ENCODE data around the gene RBPMS2.

Gene RBPMS2

GRCh38 chr15:64751464-64751863 lies 23.9 kb downstream of the RBPMS2 start:
- DNase-seq (no peak), ATAC-seq (ENCODE audit: insufficient read depth, low read depth) (no peak)
- Histone ChIP-seq H3K36me3 (ENCODE audit: insufficient read depth, low read length) (no peaks in the 10 kb centered on the region), H3K4me2 (ENCODE audit: insufficient read depth, low read length) (no peak overlapping the region), H3K9ac (ENCODE audit: low read depth, low read length) (no peak overlapping the region), H3K27me3 (ENCODE audit: insufficient read depth, low read length, poor library complexity) (no peaks in the 10 kb centered on the region), H3K79me2 (ENCODE audit: insufficient read depth, low read length) (no peaks in the 10 kb centered on the region), H3K9me3 (ENCODE audit: insufficient read depth, low read length, severe bottlenecking) (no peaks in the 10 kb centered on the region), H3K4me3 (ENCODE audit: low read depth in 1 of 2, low read length in 2 of 2) (no peak overlapping the region), H3K27ac (ENCODE audit: low read length) (no peak overlapping the region), H2AFZ (ENCODE audit: low read depth, low read length) (no peak overlapping the region), H4K20me1 (ENCODE audit: insufficient read depth, low read length) (no peaks in the 10 kb centered on the region), H3K4me1 (ENCODE audit: insufficient read depth, low read length) (no peaks in the 10 kb centered on the region)
- no peak for TF ChIP-seq CTCF (IDR thresholded peaks at IDR 0.05; ENCODE audit: borderline replicate concordance, extremely low read depth, low read length, poor library complexity, severe bottlenecking)
- TF ChIP-seq EZH2 (IDR thresholded peaks at IDR 0.05; ENCODE audit: borderline replicate concordance, low read depth, low read length, severe bottlenecking): no peak

GRCh38 chr15:64749999-64750657 lies 25.3 kb downstream of the RBPMS2 start:
- H3K9ac ChIP-seq (ENCODE audit: low read depth, low read length): no peak overlapping the region
- no peaks in the 10 kb centered on the region for H4K20me1 ChIP-seq (ENCODE audit: insufficient read depth, low read length)
- no peak overlapping the region for H3K27ac ChIP-seq (ENCODE audit: low read length)
- H3K4me3 ChIP-seq (ENCODE audit: low read depth in 1 of 2, low read length in 2 of 2): no peak overlapping the region
- TF ChIP-seq EZH2 (IDR thresholded peaks at IDR 0.05; ENCODE audit: borderline replicate concordance, low read depth, low read length, severe bottlenecking) (no peak), CTCF (IDR thresholded peaks at IDR 0.05; ENCODE audit: borderline replicate concordance, extremely low read depth, low read length, poor library complexity, severe bottlenecking) (no peak)
- no peak for ATAC-seq (ENCODE audit: insufficient read depth, low read depth)
- no peak for DNase-seq
- H2AFZ ChIP-seq (ENCODE audit: low read depth, low read length): no peak overlapping the region
- no peaks in the 10 kb centered on the region for H3K9me3 ChIP-seq (ENCODE audit: insufficient read depth, low read length, severe bottlenecking)
- H3K36me3 ChIP-seq (ENCODE audit: insufficient read depth, low read length): no peaks in the 10 kb centered on the region
- no peak overlapping the region for H3K4me2 ChIP-seq (ENCODE audit: insufficient read depth, low read length)
- no peaks in the 10 kb centered on the region for H3K79me2 ChIP-seq (ENCODE audit: insufficient read depth, low read length)
- H3K27me3 ChIP-seq (ENCODE audit: insufficient read depth, low read length, poor library complexity): no peaks in the 10 kb centered on the region
- no peaks in the 10 kb centered on the region for H3K4me1 ChIP-seq (ENCODE audit: insufficient read depth, low read length)

- no peaks in the 10 kb centered on the region for H3K27me3 ChIP-seq (ENCODE audit: insufficient read depth, low read length, poor library complexity)
- no peak for TF ChIP-seq EZH2 (IDR thresholded peaks at IDR 0.05; ENCODE audit: borderline replicate concordance, low read depth, low read length, severe bottlenecking)
- TF ChIP-seq CTCF (IDR thresholded peaks at IDR 0.05; ENCODE audit: borderline replicate concordance, extremely low read depth, low read length, poor library complexity, severe bottlenecking): no peak
- no peak for DNase-seq
- no peaks in the 10 kb centered on the region for H3K9me3 ChIP-seq (ENCODE audit: insufficient read depth, low read length, severe bottlenecking)
- no peak overlapping the region for H3K27ac ChIP-seq (ENCODE audit: low read length)
- H4K20me1 ChIP-seq (ENCODE audit: insufficient read depth, low read length): no peaks in the 10 kb centered on the region
- H3K9ac ChIP-seq (ENCODE audit: low read depth, low read length): no peak overlapping the region
- H3K4me2 ChIP-seq (ENCODE audit: insufficient read depth, low read length): no peak overlapping the region
- ATAC-seq (ENCODE audit: insufficient read depth, low read depth): no peak
- H3K4me1 ChIP-seq (ENCODE audit: insufficient read depth, low read length): no peaks in the 10 kb centered on the region
- no peaks in the 10 kb centered on the region for H3K79me2 ChIP-seq (ENCODE audit: insufficient read depth, low read length)
- no peaks in the 10 kb centered on the region for H3K36me3 ChIP-seq (ENCODE audit: insufficient read depth, low read length)
- no peak overlapping the region for H3K4me3 ChIP-seq (ENCODE audit: low read depth in 1 of 2, low read length in 2 of 2)
- H2AFZ ChIP-seq (ENCODE audit: low read depth, low read length): no peak overlapping the region
Observed at GRCh38 chr15:64749167-64749566, 26.2 kb downstream of the RBPMS2 start.

Data from DND-41 (cell line).